HG02840 (cell line): ENCODE results near the gene CERK.

Source experiments
- ATAC-seq: cut with Tn5 transposase; IDR thresholded peaks from one replicate; pipeline ENCODE4 v1.9.1; 2021; ENCODE audit warnings: mild to moderate bottlenecking, moderate library complexity, moderate number of reproducible peaks; ENCODE audit not compliant: unreplicated experiment, low FRiP score

The CERK gene

GRCh38 chr22:46766611-46767010 is 28.6 kb upstream of the CERK start:
- ATAC-seq: no peak

DNA sequence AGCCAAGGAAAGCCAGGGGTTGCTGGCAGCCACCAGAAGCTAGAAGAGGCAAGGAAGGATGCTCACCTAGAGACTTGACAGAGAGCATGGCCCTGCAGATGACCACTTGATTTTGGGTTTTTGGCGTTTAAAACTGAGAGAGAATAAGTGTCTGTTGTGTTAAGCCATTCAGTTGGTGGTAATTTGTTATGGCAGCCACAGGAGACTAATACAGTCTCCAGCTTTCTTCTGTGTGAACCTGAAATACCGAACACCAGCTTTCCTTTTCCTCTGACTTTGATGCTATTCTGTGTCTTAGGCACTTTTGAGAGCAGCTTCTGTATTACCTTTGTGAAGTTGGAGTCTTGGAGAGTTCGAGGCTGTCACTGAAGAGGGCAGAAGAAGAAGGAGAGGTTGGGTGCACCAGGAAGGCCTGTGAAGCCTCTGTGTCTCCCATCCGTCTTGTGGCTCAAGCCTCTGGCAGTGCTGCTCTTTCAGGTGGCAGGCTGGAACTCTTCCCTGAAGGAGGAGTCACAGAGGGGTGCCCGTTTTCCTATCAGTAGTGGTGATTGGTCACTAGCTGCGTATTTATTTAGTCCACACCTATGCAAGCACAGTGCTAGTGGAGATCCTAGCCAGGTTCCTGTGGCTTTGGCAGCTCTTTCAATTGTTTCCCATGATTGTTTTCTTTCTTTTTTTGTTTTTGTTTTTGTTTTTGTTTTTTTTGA is 26.9 kb upstream of the CERK start:
- ATAC-seq: no peak

- no peak for ATAC-seq
Observed at GRCh38 chr22:46764140-46764680, 26.2 kb upstream of the CERK start.

GRCh38 chr22:46763051-46763705 is 25.1 kb upstream of the CERK start:
- ATAC-seq: peak; percentile 59

GRCh38 chr22:46762238-46763050 is 24.4 kb upstream of the CERK start, which contains the start of gene TBC1D22A:
TSS of gene TBC1D22A (plus strand) at chr22:46762650. CDS start at chr22:46762787, 137 bp downstream.
- ATAC-seq: peak; percentile 77

GRCh38 chr22:46761539-46762237 is 23.6 kb upstream of the CERK start:
- ATAC-seq: no peak

- no peak for ATAC-seq
Observed at GRCh38 chr22:46761017-46761416, 23.0 kb upstream of the CERK start.

DNA sequence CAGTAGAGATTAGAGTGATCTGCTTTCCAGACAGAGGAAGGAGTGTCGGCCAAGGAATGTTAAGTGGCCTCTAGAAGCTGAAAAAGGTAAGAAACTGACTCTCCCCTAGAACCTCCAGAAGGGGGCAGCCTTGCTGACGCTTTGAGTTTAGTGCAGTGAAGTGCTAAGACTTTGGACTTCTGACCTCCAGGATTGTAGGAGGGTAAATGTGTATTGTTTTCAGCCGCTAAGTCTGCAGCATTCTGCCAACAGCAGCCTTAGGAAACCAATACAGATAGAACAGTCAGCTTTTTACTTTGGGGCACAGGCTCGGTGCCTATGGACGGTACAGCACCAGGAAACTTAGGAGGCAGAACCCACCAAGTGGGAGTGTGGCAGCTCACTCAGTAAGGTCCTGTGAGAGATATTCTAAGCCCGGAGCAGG is 20.8 kb upstream of the CERK start:
- no peak for ATAC-seq

GRCh38 chr22:46758121-46758520 is 20.1 kb upstream of the CERK start:
- ATAC-seq: no peak

DNA sequence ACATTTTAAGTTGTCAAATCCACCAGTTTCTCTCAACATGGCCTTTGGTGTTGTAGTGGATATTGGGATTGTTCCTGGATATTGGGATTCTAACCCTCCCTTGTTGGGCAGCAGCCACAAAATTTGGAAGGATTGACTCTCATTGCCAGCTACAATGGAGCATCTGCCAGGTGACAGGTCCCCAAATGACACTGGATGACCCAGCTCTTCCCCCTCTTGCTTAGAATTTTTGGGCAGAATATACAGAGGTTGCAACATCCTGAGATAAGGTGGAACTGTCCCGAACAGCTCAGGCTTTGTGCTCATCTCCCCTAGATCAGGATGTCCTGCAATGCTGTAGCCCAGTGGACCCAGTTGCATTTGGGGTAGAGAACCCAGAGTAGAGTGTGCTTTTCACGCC is 19.1 kb upstream of the CERK start:
- ATAC-seq: no peak

DNA sequence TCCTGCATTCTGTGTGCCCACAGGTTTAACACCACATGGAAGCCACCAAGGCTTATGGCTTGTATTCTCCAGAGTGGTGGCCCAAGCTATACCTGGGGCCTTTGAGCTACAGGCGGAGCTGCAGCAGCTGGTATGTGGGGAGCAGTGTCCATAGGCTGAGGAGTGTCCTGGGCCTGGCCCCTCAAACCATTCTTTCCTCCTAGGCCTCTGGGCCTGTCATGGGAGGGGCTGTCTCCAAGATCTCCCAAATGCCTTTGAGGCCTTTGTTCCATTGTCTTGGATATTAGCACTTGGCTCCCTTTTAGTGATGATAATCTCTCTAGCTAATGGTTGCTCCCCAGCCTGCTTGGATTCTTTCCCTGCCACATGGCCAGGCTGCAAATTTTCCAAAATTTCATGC is 18.0 kb upstream of the CERK start:
- no peak for ATAC-seq

DNA sequence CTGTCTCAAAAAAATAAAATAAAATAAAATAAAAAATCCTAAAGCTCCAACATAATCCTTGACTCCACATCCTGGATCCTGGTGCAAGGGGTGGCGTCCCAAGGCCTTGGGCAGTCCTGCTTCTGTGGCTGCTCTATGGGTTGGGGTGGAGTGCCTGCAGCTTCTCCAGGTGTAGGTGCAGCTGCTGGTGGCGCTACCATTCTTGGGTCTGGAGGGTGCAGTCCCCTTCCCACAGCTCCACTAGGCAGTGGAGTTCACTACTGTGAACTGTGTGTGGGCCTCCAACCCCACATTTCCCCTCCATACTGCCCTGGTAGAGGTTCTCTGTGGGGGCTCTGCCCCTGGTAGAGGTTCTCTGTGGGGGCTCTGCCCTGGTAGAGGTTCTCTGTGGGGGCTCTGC is 17.5 kb upstream of the CERK start:
- no peak for ATAC-seq

DNA sequence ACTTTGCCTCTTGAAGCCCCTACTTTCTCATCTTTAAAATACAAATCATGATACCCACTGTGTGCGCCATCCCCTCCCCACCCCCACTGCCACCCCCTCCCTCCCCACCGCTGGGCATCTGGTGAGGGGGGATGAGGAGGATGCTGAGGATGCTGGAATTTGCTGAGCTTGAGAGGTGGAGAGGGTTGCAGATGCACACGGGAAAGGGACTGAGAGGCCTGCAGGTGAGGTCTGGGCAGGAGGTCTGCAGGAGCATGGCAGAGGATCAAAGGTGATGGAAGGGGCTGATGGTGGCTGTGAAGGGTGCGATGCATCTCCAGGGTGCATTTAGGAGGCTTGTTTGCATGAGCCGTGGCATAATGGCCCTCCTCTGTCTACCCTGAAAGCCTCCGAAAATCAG is 16.8 kb upstream of the CERK start:
- ATAC-seq: no peak

DNA sequence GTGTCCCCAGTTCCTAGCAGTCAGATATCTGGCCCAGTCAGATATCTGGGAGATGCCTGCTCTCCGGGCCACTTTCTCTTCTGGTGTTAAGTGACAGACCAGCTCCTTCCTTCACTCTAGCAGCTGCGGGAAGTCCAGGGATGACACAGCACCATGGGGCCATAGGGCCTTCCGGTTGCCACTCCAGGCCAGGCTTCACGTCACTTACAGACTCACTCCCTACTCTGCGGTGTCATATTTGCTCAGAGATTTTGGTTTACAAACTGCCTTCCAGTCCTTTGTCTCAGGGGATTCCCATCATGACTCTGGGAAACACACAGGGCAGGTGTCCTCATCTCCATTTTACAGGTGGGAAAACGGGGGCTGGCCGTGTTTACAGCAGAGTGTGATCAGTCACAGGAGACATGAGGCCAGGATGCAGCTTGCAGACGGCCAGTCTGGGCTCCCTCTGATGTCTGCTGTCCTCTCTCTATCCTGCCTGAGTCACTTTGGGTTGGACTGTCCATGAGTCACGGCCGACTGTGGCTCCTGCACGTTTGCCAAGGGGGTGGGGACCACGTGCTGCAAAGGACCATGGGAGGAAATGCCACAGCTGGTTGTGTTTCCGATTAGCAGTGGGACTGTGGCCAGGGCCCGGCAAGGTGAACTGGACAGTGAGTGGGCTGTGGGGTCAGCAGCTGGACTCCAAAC is 16.2 kb upstream of the CERK start:
- ATAC-seq: no peak

DNA sequence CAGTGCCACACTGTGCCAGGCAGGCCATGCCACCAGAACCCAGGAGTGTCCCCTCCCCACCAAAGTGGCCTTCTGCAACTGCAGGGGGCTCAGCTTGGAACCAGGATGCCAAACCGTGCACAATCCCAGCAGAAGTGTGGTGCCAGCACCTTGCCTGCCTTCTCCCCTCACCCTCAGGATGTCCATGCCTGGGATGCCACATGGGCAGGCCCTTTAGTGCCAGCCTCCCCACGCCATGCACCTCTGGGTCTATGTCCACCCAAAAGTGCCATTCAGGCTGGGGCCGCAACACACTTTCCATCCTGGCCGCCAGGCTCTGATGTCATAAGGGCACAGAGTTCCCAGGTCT is 15.7 kb upstream of the CERK start:
- ATAC-seq: no peak

GRCh38 chr22:46753360-46753759 is 15.3 kb upstream of the CERK start:
- ATAC-seq: no peak

DNA sequence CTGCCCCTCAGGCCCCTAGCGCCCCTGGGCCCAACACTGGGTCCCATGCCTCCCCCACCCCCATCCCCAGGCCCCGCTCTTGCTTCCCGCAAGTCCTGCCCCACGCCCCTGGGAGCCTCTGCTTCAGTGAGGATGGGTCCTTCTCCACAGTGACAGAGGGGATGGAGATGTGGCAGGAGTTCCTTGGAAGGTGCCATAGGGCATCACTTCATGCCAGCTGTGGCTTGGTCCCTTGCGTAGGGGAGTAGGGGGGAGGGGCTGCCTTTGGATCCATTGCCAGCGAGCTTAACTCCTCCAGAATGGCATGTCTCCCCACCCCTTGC is 14.9 kb upstream of the CERK start:
- no peak for ATAC-seq

GRCh38 chr22:46752286-46752987 is 14.4 kb upstream of the CERK start:
- ATAC-seq: no peak

GRCh38 chr22:46750863-46751443 is 12.9 kb upstream of the CERK start:
- no peak for ATAC-seq
